T-cell (primary cell): ENCODE data around the gene EDC4. TPM values are rescaled to one million over a fixed set of nuclear protein-coding genes. Genes with fewer than 3 reads are reported as not detected.

ENCODE experiments used
- ATAC-seq, 4 experiments: fragments of 200-7000 bp in 3 of 4; fragments of 150-1000 bp in 1 of 4; cut with Tn5 transposase; replicated peaks in 1 of 4; 1 replicate in 3 of 4; 2 replicates in 1 of 4; pipeline ENCODE4 v1.10.0; 2021; ENCODE audit warnings: moderate library complexity in 3 of 4, mild to moderate bottlenecking in 2 of 4, moderate number of reproducible peaks in 1 of 4
- CTCF ChIA-PET, 2 donors: fragments of 300-600 bp; sonication (Branson Sonifier 250); formaldehyde crosslinking; loops; one replicate each; lab custom pipeline; 2022; ENCODE audit warnings: antibody characterized with exemption in 2 of 2; lab: Charles Lee
- POLR2A ChIA-PET, 2 donors: fragments of 300-600 bp; sonication (Branson Sonifier 250); formaldehyde crosslinking; loops; one replicate each; lab custom pipeline; 2022; ENCODE audit warnings: antibody characterized with exemption in 2 of 2; lab: Charles Lee
- DNase-seq, 35 experiments: peaks; one replicate each; pipeline versions ENCODE4 v3.0.0 to v3.0.0-alpha.2; 2013 to 2023
- H3K27ac ChIP-seq: one replicate; pipeline ENCODE4 v1.5.1; 2013; ENCODE audit warnings: low read length
- H3K27me3 ChIP-seq, 2 experiments: replicated peaks in 1 of 2; 1 replicate in 1 of 2; 2 replicates in 1 of 2; pipeline versions ENCODE4 v1.6.1 to v1.7.0; 2013; ENCODE audit warnings: low read length in 1 of 2, mixed read lengths in 1 of 2; ENCODE audit not compliant: control insufficient read depth in 2 of 2, insufficient read depth in 2 of 2; ENCODE audit errors: extremely low read depth in 1 of 2
- H3K36me3 ChIP-seq, 2 donors: 1 replicate in 1 of 2; 2 replicates in 1 of 2; pipeline versions ENCODE4 v1.6.1 to v1.7.0; 2013; ENCODE audit warnings: low read length in 1 of 2; ENCODE audit not compliant: control insufficient read depth in 2 of 2, insufficient read depth in 1 of 2; ENCODE audit errors: extremely low read depth in 1 of 2
- H3K4me1 ChIP-seq, 2 experiments: 1 replicate in 1 of 2; 2 replicates in 1 of 2; pipeline versions ENCODE4 v1.6.1 to v1.7.0; 2013; ENCODE audit warnings: low read length in 2 of 2, mixed read lengths in 1 of 2; ENCODE audit not compliant: insufficient read depth in 2 of 2, control insufficient read depth in 1 of 2; ENCODE audit errors: extremely low read depth in 1 of 2
- H3K4me3 ChIP-seq, 2 donors: 1 replicate in 1 of 2; 2 replicates in 1 of 2; pipeline versions ENCODE4 v1.5.1 to v1.7.0; 2013; ENCODE audit warnings: mild to moderate bottlenecking in 2 of 2, low read length in 1 of 2, moderate library complexity in 1 of 2; ENCODE audit not compliant: control insufficient read depth in 1 of 2; ENCODE audit errors: extremely low read depth in 1 of 2
- H3K9me3 ChIP-seq: 2 replicates; pipeline ENCODE4 v1.7.0; 2013
- H3K27ac Mint-ChIP-seq, 2 donors: one replicate each; pipeline ENCODE4 v1.8.0; 2020 to 2021; ENCODE audit warnings: mild to moderate bottlenecking in 2 of 2, mixed read lengths in 2 of 2
- H3K27me3 Mint-ChIP-seq, 2 donors: one replicate each; pipeline ENCODE4 v1.8.0; 2021 to 2022; ENCODE audit warnings: mixed read lengths in 2 of 2
- H3K36me3 Mint-ChIP-seq: one replicate; pipeline ENCODE4 v1.8.0; 2021; ENCODE audit warnings: mixed read lengths
- H3K4me1 Mint-ChIP-seq, 3 donors: one replicate each; pipeline ENCODE4 v1.8.0; 2020 to 2022; ENCODE audit warnings: mixed read lengths in 3 of 3, mild to moderate bottlenecking in 1 of 3
- H3K4me3 Mint-ChIP-seq, 3 donors: one replicate each; pipeline ENCODE4 v1.8.0; 2020 to 2022; ENCODE audit warnings: mild to moderate bottlenecking in 3 of 3, mixed read lengths in 3 of 3, moderate library complexity in 3 of 3
- H3K9me3 Mint-ChIP-seq, 3 donors: one replicate each; pipeline ENCODE4 v1.8.0; 2020 to 2022; ENCODE audit warnings: mixed read lengths in 3 of 3
- WGBS: methylation state at CpG from one replicate; pipeline ENCODE4 v1.1.5; 2013; ENCODE audit warnings: missing lambda C conversion rate; ENCODE audit not compliant: insufficient coverage; 5-methylcytosine and 5-hydroxymethylcytosine counted together
- total RNA-seq, 35 experiments: library from RNA in 6 of 35; stranded (reverse) in 6 of 35; fragments of 120-200 nt in 1 of 35; gene quantifications; one replicate each; pipeline versions ENCODE4 v1.2.1 to v1.2.4 and lab custom pipeline; 2013 to 2026

The EDC4 gene
- total RNA-seq, 5 donors from 2014 or later (not counting 1 experiment from before 2014, with no cell fraction given): 110 to 144 (median 136) TPM

- Histone ChIP-seq H3K36me3 (peaks cover 1 to 4% of the 10 kb centered on the region in 2 donors), H3K27me3 (no peaks in the 10 kb centered on the region), H3K9me3 (no peaks in the 10 kb centered on the region), H3K4me1 (peaks cover 0 to 29% of the 10 kb centered on the region in 2 experiments), H3K4me3 (no peak overlapping the region), H3K27ac (no peak overlapping the region)
- peaks cover 3% of the 10 kb centered on the region for H3K36me3 Mint-ChIP-seq
- ChIA-PET POLR2A (interaction anchor here (0.6 to 0.7 kb wide), 3 partner anchors 18 to 41 kb away, joined by 6 to 10 read pairs (median 7); no protein-coding TSS in a partner anchor), CTCF (interaction anchor here (0.5 to 0.6 kb wide), 2 partner anchors 63 to 738 kb away, joined by 4 read pairs; no protein-coding TSS in a partner anchor)
- DNase-seq (no peak), ATAC-seq (no peak)
- H3K4me3 Mint-ChIP-seq: no peak overlapping the region
- H3K9me3 Mint-ChIP-seq: no peaks in the 10 kb centered on the region
- H3K27me3 Mint-ChIP-seq: no peaks in the 10 kb centered on the region
- 100% methylated on average over 7 of the region's 10 CpGs for WGBS
- H3K27ac Mint-ChIP-seq: no peak overlapping the region
- peaks cover 24 to 40% (median 35%) of the 10 kb centered on the region in 3 donors for H3K4me1 Mint-ChIP-seq
Observed at GRCh38 chr16:67855789-67856188, 17.1 kb upstream of the EDC4 start.

GRCh38 chr16:67856927-67857546, 15.8 kb upstream of the EDC4 start:
- 100% methylated on average over 4 of the region's 5 CpGs for WGBS
- Mint-ChIP-seq H3K27me3 (no peaks in the 10 kb centered on the region), H3K27ac (peak overlapping the region; percentile 21 to 40), H3K4me1 (peaks cover 29 to 45% (median 38%) of the 10 kb centered on the region in 3 donors), H3K4me3 (no peak overlapping the region), H3K9me3 (no peaks in the 10 kb centered on the region), H3K36me3 (peaks cover 3% of the 10 kb centered on the region)
- peaks cover 0 to 27% of the 10 kb centered on the region in 2 experiments for H3K4me1 ChIP-seq
- DNase-seq (no peak), ATAC-seq (no peak)
- peaks cover 0 to 15% of the 10 kb centered on the region in 2 donors for H3K36me3 ChIP-seq
- H3K27me3 ChIP-seq: no peaks in the 10 kb centered on the region
- H3K27ac ChIP-seq: peak overlapping the region; percentile 55
- no peaks in the 10 kb centered on the region for H3K9me3 ChIP-seq
- POLR2A ChIA-PET: interaction anchor here in 1 of 2 donors (0.7 kb wide), 1 partner anchor 197 kb away, joined by 7 read pairs; no protein-coding TSS in a partner anchor
- CTCF ChIA-PET: interaction anchor here in 1 of 2 donors (0.7 to 0.8 kb wide), 2 partner anchors 12 to 1885 kb away, joined by 4 read pairs; no protein-coding TSS in a partner anchor
- no peak overlapping the region for H3K4me3 ChIP-seq

- peaks cover 0 to 16% of the 10 kb centered on the region in 2 donors for H3K36me3 ChIP-seq
- Mint-ChIP-seq H3K27me3 (no peaks in the 10 kb centered on the region), H3K27ac (peak overlapping the region; percentile 40 to 69), H3K4me3 (no peak overlapping the region), H3K9me3 (no peaks in the 10 kb centered on the region), H3K36me3 (peaks cover 3% of the 10 kb centered on the region), H3K4me1 (peaks cover 32 to 45% (median 38%) of the 10 kb centered on the region in 3 donors)
- DNase-seq (peak in 18 of 35 experiments; percentile 9 to 50 (median 22)), ATAC-seq (peak; percentile 48 to 64 (median 54))
- ChIA-PET CTCF (interaction anchor here in 1 of 2 donors (0.6 kb wide), 1 partner anchor 46 kb away, joined by 5 read pairs; no protein-coding TSS in a partner anchor), POLR2A (no interaction called here)
- peaks cover 0 to 25% of the 10 kb centered on the region in 2 experiments for H3K4me1 ChIP-seq
- no peaks in the 10 kb centered on the region for H3K27me3 ChIP-seq
- H3K9me3 ChIP-seq: no peaks in the 10 kb centered on the region
- H3K27ac ChIP-seq: peak overlapping the region; percentile 55
- no peak overlapping the region for H3K4me3 ChIP-seq
- WGBS: no CpG with 5 or more reads among the region's 3 CpGs
Observed at GRCh38 chr16:67857547-67858233, 15.2 kb upstream of the EDC4 start.

- 71% methylated on average over 4 of the region's 4 CpGs for WGBS
- ATAC-seq: no peak
Observed at GRCh38 chr16:67858500-67858899, 14.4 kb upstream of the EDC4 start.

GRCh38 chr16:67860589-67861398, 12.1 kb upstream of the EDC4 start:
- Histone ChIP-seq H3K9me3 (no peaks in the 10 kb centered on the region), H3K27ac (no peak overlapping the region), H3K4me1 (peaks cover 0 to 20% of the 10 kb centered on the region in 2 experiments), H3K4me3 (no peak overlapping the region), H3K27me3 (no peaks in the 10 kb centered on the region), H3K36me3 (peaks cover 4 to 24% of the 10 kb centered on the region in 2 donors)
- no peaks in the 10 kb centered on the region for H3K9me3 Mint-ChIP-seq
- ChIA-PET POLR2A (no interaction called here), CTCF (no interaction called here)
- H3K36me3 Mint-ChIP-seq: peaks cover 3% of the 10 kb centered on the region
- DNase-seq (no peak), ATAC-seq (no peak)
- 96% methylated on average over 6 of the region's 8 CpGs for WGBS
- no peak overlapping the region for H3K4me3 Mint-ChIP-seq
- peak overlapping the region in 1 of 2 donors; percentile 36 for H3K27ac Mint-ChIP-seq
- no peaks in the 10 kb centered on the region for H3K27me3 Mint-ChIP-seq
- peaks cover 27 to 33% (median 33%) of the 10 kb centered on the region in 3 donors for H3K4me1 Mint-ChIP-seq

More at GRCh38 chr16:67858500-67858899, 14.4 kb upstream of the EDC4 start:
- no peak overlapping the region for H3K4me3 Mint-ChIP-seq
- peaks cover 0 to 25% of the 10 kb centered on the region in 2 experiments for H3K4me1 ChIP-seq
- peaks cover 0 to 16% of the 10 kb centered on the region in 2 donors for H3K36me3 ChIP-seq
- H3K4me3 ChIP-seq: no peak overlapping the region
- H3K36me3 Mint-ChIP-seq: peaks cover 3% of the 10 kb centered on the region
- H3K9me3 ChIP-seq: no peaks in the 10 kb centered on the region
- H3K27ac ChIP-seq: peak overlapping the region; percentile 40
- DNase-seq: no peak
- CTCF ChIA-PET: no interaction called here
- H3K27ac Mint-ChIP-seq: peak overlapping the region; percentile 30 to 40
- no peaks in the 10 kb centered on the region for H3K27me3 Mint-ChIP-seq
- no peaks in the 10 kb centered on the region for H3K27me3 ChIP-seq
- POLR2A ChIA-PET: interaction anchor here in 1 of 2 donors (0.6 kb wide), 1 partner anchor 445 kb away, joined by 3 read pairs; no protein-coding TSS in a partner anchor
- peaks cover 32 to 45% (median 38%) of the 10 kb centered on the region in 3 donors for H3K4me1 Mint-ChIP-seq
- no peaks in the 10 kb centered on the region for H3K9me3 Mint-ChIP-seq
